Inferior parietal cortex (tissue), 1 donor: ENCODE results near the gene ACOT7.

Experiments used
- DNase-seq: peaks from one replicate; pipeline ENCODE4 v3.0.0-alpha.2; 2016; ENCODE audit errors: extremely low spot score

The ACOT7 gene

GRCh38 chr1:6343506-6344405 lies 49.8 kb downstream of the ACOT7 start:
- peak; percentile 76 for DNase-seq

DNA sequence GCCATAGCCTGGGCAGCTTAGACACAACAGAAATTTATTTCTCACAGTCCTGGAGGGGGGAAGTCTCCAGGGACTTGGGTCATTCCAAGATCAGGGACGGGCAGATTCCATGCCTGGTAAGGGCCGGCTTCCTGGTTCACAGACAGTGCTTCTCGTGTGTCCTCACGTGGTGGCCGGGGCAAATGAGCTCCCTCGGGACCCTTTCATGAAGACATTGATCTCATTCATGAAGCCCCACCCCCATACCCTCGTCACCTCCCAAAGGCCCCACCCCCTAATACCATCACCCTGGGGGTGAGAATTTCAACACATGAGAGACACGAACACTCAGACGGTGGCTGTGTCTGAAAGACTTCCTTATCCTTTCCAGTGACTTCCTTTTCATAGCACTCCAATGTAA lies 51.5 kb downstream of the ACOT7 start:
- DNase-seq, result no peak

DNA sequence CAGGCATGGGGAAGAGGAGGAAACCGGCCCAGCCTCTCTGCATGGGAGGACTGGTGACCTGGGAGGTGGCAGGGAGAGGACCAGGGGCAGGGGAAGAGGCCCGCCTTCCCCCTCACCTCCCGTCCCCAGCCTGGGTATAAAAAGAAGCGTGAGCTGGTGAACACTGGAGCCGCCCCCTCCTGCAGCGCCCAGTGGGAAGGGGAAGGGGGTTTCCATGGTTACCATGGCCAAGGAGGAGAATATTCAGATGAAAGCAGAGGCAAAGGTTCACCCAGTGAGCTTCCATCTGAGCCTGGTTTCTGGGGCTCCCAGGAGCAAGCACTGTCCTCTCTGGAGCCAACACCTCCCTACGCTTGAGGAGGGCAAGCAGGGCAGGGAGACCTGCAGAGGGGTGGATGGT lies 54.9 kb downstream of the ACOT7 start:
- DNase-seq, result no peak

GRCh38 chr1:6336776-6337622 lies 56.6 kb downstream of the ACOT7 start:
- DNase-seq, result no peak

DNA sequence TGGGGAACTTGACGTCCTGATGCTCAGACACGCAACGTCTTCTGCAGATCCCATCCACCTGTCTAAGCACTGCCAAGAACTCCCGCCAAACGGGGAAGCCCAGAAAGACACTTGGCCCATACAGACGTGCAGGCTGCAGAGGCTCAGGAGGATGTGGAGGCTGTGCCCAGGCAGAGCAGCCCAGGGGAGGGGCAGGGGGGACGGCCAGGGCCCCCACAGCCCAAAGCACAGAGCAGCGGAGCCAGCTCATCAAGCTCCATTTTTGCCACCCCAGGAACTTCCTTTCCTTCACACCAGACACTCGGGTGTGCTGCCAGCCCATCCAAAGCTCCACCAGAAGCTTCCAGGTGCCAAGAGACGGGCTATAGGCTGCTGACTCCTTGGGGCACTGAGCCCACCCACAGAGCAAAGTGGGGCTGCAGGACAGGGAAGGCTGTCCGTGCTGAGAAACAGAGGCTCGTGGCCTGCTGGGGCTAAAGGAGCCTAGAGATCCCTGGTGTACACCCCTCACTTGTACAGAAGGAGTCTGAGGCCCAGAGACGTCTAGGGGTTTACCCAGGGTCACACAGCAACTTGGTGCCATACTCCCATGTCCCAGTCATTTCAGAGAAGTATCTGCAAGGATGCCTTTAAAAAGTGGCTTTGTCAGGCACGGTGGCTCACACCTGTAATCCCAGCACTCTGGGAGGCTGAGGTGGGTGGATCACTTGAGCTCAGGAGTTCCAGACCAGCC lies 59.1 kb downstream of the ACOT7 start:
- no peak for DNase-seq

DNA sequence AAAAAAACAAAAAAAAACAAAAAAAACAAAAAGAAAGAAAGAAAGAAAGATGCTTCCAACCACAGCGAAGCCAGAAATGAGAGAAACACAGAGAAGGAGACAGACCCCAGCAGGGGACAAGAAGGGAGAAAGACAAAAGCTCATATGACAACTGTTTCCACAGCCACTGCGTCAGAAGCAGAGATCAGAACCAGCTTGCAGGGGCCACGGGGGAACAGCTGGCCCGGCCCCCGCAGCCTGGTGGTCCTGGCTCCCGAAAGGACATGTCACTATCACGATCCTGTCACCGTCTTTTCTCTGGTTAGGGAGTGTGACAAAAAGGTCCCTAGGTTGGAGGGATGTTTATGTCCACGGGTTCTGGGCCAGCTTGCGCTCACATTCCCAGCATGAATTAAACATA lies 60.7 kb downstream of the ACOT7 start:
- DNase-seq, result no peak

DNA sequence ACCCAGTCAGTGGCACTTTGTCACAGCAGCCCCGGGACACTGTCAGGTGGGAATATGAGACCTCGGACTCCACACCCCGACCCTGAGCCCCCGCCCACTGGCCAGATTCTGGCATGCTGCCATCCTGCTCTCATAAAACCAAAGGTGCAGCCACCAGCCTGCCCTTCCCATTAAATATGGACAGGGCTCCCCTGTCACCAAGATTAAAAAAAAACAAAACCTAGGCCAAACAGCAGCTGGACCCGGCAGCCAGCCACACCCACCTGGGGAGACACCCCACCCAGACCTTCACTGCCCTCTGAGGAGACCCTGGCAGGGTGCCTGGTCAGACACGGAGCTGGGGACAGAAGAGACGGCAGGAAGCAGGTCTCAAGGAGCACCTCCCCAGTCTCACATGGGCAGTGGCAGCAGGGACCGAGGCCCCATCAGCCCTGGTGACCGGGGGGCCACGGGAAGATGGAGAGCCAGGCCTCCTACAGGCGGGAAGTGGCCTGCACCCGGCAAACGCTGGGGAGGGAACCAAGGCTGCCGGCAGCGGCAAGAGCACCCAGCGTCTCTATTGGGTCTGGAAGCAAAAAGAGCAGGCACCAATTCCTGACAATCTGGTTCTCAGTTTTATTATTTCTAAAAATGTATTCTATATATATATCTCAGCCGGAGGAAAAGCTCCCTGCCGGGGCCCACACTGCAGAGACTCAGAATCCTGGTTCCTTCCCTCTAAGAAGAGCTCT lies 61.9 kb downstream of the ACOT7 start:
- DNase-seq, result no peak

GRCh38 chr1:6330410-6330911 lies 63.1 kb downstream of the ACOT7 start:
- peak; percentile 65 for DNase-seq

DNA sequence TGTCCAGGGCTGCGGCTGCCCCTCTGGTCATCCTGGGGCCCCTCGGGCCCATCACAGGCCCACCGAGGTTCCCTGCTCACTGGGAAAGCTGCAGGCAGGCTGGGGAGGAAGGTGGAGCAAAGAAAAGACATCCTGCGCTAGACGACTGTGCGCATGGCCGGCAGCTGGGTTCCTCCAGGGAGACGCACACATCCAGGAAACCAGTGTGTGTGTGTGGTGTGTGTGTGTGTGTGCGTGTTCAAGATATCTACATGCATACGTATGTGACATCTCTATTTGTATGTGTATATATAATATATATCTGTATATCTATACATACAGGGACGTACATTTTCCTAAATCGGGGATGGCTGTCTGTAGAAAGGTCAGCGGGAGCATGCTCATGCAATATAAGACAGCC lies 63.7 kb downstream of the ACOT7 start:
- DNase-seq, result no peak

DNA sequence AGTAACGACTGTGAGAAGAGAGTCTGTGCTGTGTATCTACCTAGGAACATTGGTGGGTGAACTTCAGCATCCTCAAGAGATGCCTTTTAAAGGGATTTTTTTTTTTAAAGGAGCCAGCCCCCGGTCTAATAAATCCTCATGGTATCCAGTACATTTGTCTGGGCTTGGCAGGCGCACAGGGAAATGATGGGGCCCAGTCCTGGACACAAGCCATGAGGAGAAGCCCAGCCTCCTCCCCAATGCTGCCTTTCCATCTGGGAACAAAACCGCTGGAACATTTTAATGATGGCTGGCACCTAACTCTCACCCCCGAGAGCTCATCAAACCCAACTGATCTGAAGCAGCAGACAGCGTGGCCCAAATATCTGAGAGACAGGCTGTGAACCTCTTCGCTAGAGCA lies 64.2 kb downstream of the ACOT7 start:
- peak; percentile 29 for DNase-seq

GRCh38 chr1:6328696-6329095 lies 64.9 kb downstream of the ACOT7 start:
- DNase-seq, result no peak

DNA sequence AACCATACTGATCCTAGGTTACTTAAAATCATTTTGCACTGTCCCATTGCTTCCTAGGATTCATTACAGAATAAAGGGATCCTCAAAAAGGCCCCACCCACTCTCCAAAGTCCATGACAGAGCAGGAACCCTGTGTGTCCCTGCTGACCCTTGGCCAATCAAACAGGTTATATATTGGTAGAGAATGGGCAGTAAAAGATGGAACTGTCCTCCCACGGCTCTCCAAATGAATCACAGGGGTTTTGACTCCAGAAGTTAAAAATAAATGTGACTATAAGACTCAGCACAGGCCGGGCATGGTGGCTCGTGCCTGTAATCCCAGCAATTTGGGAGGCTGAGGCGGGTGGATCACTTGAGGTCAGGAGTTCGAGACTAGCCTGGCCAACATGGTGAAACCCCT lies 65.5 kb downstream of the ACOT7 start:
- no peak for DNase-seq

DNA sequence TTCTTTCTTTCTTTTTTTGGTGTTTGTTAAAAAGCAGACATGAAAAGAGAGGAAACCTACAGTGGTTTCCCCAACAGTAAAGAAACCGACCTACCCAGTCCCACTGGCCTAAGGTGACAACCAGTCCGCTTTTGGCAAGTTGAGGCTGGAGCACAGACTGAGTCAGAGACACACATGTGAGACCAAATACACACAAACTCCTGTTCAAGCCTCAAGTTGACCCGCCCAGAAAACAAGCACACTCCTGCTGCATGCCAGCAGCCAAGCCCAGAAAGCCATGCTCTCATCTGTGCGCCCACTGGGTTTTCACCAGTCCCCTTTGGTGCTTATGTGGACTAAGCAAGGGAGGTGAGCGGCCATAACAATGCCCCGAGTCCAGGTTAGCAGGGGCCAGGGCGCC lies 68.1 kb downstream of the ACOT7 start:
- no peak for DNase-seq

DNA sequence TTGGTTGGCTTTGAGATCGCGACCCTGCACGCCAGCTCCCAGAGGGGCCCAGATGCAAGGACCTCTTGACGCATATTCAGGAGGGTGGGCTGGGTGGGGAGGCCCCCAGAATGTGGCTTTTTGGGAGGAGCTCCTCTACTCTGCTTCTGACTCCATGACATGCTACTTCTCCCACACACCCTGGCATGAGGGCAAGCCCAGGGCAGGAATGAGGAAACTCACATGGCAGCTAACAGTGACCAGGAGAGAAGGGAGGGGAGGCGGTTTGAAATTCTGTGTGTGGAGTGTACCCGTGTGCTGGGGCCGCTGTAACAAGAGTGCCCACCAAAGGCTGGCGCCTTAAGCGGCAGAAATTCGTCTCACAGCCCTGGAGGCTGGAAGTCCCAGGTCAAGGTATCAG lies 71.4 kb downstream of the ACOT7 start:
- no peak for DNase-seq

DNA sequence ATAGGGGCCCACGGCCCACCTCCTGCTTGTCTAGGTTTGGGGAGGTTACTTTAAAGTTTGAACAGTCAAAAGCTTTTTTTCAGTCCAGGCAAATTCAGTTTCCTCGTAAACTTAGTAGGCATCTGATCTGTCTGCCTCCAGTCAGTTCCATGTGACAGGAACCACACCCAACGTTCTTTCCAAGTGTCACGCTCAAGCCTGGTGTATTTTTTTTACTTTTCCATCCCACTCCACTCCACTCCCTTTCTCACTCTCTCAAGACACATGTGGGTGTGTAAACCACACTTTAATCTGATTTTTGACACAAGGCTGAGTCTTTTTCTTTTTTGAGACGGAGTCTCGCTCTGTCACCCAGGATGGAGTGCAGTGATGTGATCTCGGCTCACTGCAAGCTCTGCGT lies 72.4 kb downstream of the ACOT7 start:
- DNase-seq, result no peak

- DNase-seq, result no peak
Observed at GRCh38 chr1:6317098-6317760, 76.3 kb downstream of the ACOT7 start.

DNA sequence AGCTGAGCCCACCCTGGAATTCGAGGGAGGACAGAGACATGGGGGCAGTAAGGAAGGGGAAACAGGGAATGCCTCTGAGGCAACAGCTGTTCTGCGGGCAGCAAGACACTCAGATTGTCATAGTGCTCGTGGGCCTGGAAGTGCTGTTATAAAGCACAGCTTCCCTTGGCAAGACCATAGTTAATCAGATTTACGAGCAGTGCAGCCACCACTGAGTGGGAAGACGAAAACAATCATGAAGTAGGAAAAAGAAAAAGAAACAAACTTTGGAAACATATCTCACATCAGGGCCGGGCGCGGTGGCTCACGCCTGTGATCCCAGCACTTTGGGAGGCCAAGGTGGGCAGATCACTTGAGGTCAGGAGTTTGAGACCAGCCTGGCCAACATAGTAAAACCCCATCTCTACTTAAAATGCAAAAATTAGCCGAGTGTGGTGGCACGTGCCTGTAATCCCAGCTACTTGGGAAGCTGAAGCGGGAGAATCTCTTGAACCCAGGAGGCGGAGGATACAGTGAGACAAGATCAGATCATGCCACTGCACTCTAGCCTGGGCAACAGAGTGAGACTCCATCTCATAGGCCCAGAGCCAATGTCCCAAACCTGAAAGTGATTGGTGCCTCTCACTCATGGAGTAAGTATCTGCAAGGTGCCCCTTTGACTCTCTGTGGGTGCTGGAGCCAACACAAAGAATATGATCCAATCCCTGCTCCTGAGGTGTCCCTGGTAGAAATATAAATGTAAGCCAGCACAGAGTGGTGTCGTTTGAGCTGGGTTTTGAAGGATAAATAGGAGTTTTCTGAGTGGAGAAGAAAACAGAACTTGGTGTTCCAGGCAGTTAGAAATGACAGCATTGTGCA lies 77.1 kb downstream of the ACOT7 start:
- no peak for DNase-seq

GRCh38 chr1:6314503-6314902 lies 79.1 kb downstream of the ACOT7 start:
- DNase-seq, result no peak

DNA sequence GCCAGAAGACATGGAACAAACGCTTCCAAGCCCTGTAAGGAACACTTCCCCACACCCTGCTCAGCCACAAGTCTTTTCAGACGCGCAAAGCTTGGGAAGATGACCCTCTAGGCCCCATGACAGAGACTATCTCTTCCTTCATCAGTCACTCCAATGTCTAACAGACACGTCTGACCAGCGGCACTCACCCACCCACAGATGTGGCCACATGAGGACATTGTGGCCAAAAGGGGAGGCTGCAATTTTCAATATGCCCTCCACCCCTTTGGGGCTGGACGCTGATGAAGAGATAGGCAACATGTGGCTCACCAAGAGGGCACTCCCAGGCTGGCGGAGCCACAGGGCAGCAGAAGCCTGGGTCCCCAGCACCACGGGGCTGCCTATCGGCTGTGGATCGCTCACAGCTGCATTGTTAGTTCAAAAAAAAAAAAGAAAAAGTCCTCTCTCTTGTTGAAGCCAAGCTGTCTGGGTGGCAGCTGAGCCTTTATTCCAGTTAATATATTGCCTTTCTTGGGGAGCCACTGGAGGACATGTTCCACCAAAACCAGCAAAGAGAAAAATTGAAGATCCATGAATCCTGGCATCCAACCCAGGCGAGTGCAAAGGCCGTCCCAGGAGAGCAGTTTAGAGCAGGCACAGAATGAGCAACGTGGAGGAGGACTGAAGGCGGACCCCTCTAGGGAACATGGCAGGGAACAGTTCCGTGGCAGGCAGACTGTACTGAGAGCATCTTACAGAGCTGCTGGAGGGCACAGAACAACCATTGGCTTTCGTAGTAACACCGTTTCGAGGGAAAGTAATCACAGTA lies 80.0 kb downstream of the ACOT7 start:
- DNase-seq, result no peak
